Transverse colon (tissue), 4 donors: ENCODE results near the gene MPST. TPM values are rescaled to one million over a fixed set of nuclear protein-coding genes. Genes with fewer than 3 reads are reported as not detected.

Source experiments
- DNase-seq: peaks from one replicate; pipeline ENCODE4 v3.0.0-alpha.2; 2019
- H3K27ac ChIP-seq, 4 donors: fragments of 200-600 bp; sonication (generic); 2 replicates each; pipeline ENCODE4 v1.5.1; 2016 to 2018; ENCODE audit warnings: inconsistent platforms in 4 of 4
- H3K27me3 ChIP-seq: fragments of 200-600 bp; sonication (generic); 2 replicates; pipeline ENCODE4 v1.5.1; 2017; ENCODE audit warnings: inconsistent platforms
- H3K36me3 ChIP-seq, 4 donors: fragments of 200-600 bp; sonication (generic); 2 replicates each; pipeline ENCODE4 v1.5.1; 2017 to 2019; ENCODE audit warnings: inconsistent platforms in 4 of 4
- H3K4me1 ChIP-seq, 4 donors: fragments of 200-600 bp; sonication (generic); 2 replicates each; pipeline ENCODE4 v1.5.1; 2017 to 2020; ENCODE audit warnings: inconsistent platforms in 4 of 4
- H3K4me3 ChIP-seq, 4 donors: fragments of 200-600 bp; sonication (generic); 1 replicate in 1 of 4; 2 replicates in 3 of 4; pipeline versions ENCODE4 v1.5.1 to v1.6.1; 2017 to 2019; ENCODE audit warnings: inconsistent platforms in 4 of 4
- H3K9me3 ChIP-seq, 2 donors: fragments of 200-600 bp; sonication (generic); 2 replicates each; pipeline ENCODE4 v1.5.1; 2017 to 2019; ENCODE audit warnings: inconsistent platforms in 2 of 2
- CTCF ChIP-seq, 5 experiments: fragments of 200-600 bp in 3 of 5; fragments of 450-650 bp in 2 of 5; sonication (generic) in 3 of 5; IDR thresholded peaks; 1 replicate in 2 of 5; 2 replicates in 3 of 5; pipeline ENCODE4 v1.5.1; 2016 to 2017; ENCODE audit warnings: antibody characterized with exemption in 5 of 5, inconsistent platforms in 3 of 5, mild to moderate bottlenecking in 2 of 5, moderate library complexity in 1 of 5
- EP300 ChIP-seq: sonication (generic); formaldehyde crosslinking; IDR thresholded peaks from one replicate; pipeline ENCODE4 v1.6.1; 2017; ENCODE audit warnings: antibody characterized with exemption, low read depth
- POLR2A ChIP-seq: fragments of 450-650 bp; IDR thresholded peaks from one replicate; pipeline ENCODE4 v1.6.1; 2016; ENCODE audit warnings: antibody characterized with exemption, mild to moderate bottlenecking, moderate library complexity
- POLR2AphosphoS5 ChIP-seq, 3 donors: sonication (generic); formaldehyde crosslinking; IDR thresholded peaks; one replicate each; pipeline ENCODE4 v1.6.1; 2016; ENCODE audit warnings: antibody characterized with exemption in 3 of 3
- WGBS, 2 donors: methylation state at CpG; one replicate each; pipeline ENCODE4 v1.1.5; 2018; ENCODE audit warnings: low coverage in 1 of 2; 5-methylcytosine and 5-hydroxymethylcytosine counted together
- in situ Hi-C, 4 donors: fragments of 200-750 bp; cut with MboI; loops; one replicate each; pipeline versions ENCODE4 v1.15.0 to v1.15.1; 2017; ENCODE audit warnings: low sequenced_read_pairs in 3 of 4, low pct_ligation_motif_present in 1 of 4, low pct_unique_long_range_greater_than_20kb in 1 of 4
- intact Hi-C: fragments of 100-400 bp; cut with DNase I; formaldehyde crosslinking; loops from one replicate; pipeline ENCODE4 v1.15.1; 2023; ENCODE audit warnings: low total_unique reads
- total RNA-seq, 4 donors: library from RNA; depleted of rRNA; stranded (reverse); fragments of >200 nt; gene quantifications; one replicate each; pipeline ENCODE4 v1.1.0, GENCODE V29; 2016

Gene MPST
- total RNA-seq, 4 donors from 2014 or later, result 407 to 964 (median 541) TPM

- Histone ChIP-seq H3K4me1 (peaks cover 9 to 46% (median 25%) of the 10 kb centered on the region in 4 donors), H3K9me3 (no peaks in the 10 kb centered on the region), H3K27me3 (no peaks in the 10 kb centered on the region), H3K36me3 (peaks cover 0 to 16% (median 4%) of the 10 kb centered on the region in 4 donors), H3K27ac (peak overlapping the region; percentile 82 to 88 (median 86)), H3K4me3 (no peak overlapping the region)
- 83 to 100% methylated on average over 1 to 14 of the region's 14 CpGs for WGBS, 2 donors
- no peak for DNase-seq
- in situ Hi-C loops, result no loop called here
- intact Hi-C loops, result no loop called here
- no peak for TF ChIP-seq POLR2A
Observed at GRCh38 chr22:37030560-37031281, 11.2 kb downstream of the MPST start.

- H3K27me3 ChIP-seq, result peaks cover 2% of the 10 kb centered on the region
- DNase-seq, result no peak
- H3K4me3 ChIP-seq, result peak overlapping the region in 1 of 4 donors; percentile 23
- TF ChIP-seq EP300 (no peak), CTCF (IDR thresholded peaks at IDR 0.05) (no peak), POLR2AphosphoS5 (IDR thresholded peaks at IDR 0.05) (no peak), POLR2A (no peak)
- intact Hi-C loops (no loop called here), in situ Hi-C loops (no loop called here)
- H3K36me3 ChIP-seq, result peaks cover 0 to 13% (median 3%) of the 10 kb centered on the region in 4 donors
- H3K9me3 ChIP-seq, result no peaks in the 10 kb centered on the region
- H3K27ac ChIP-seq, result peak overlapping the region; percentile 82 to 88 (median 86)
- peaks cover 9 to 41% (median 25%) of the 10 kb centered on the region in 4 donors for H3K4me1 ChIP-seq
- 35 to 66% methylated on average over 2 of the region's 2 CpGs for WGBS, 2 donors
Observed at GRCh38 chr22:37032134-37032534, 12.6 kb downstream of the MPST start.

GRCh38 chr22:37032535-37033460, 13.3 kb downstream of the MPST start:
- H3K9me3 ChIP-seq, result no peaks in the 10 kb centered on the region
- H3K27me3 ChIP-seq, result peaks cover 7% of the 10 kb centered on the region
- peak overlapping the region in 1 of 4 donors; percentile 23 for H3K4me3 ChIP-seq
- peak; percentile 87 for DNase-seq
- peak overlapping the region; percentile 82 to 88 (median 86) for H3K27ac ChIP-seq
- in situ Hi-C loops (no loop called here), intact Hi-C loops (no loop called here)
- peak; percentile 62 for TF ChIP-seq POLR2A
- TF ChIP-seq EP300, result no peak
- TF ChIP-seq POLR2AphosphoS5 (IDR thresholded peaks at IDR 0.05), result peak in 2 of 3 donors; percentile 49 to 59
- TF ChIP-seq CTCF (IDR thresholded peaks at IDR 0.05), result no peak
- peaks cover 9 to 41% (median 25%) of the 10 kb centered on the region in 4 donors for H3K4me1 ChIP-seq
- whole genome bisulfite sequencing, 2 donors, result 51 to 62% methylated on average over 3 to 18 of the region's 18 CpGs
- peaks cover 0 to 12% (median under 1%) of the 10 kb centered on the region in 4 donors for H3K36me3 ChIP-seq

- in situ Hi-C loops, result no loop called here
- H3K4me1 ChIP-seq, result peaks cover 9 to 41% (median 25%) of the 10 kb centered on the region in 4 donors
- H3K27me3 ChIP-seq, result peaks cover 7% of the 10 kb centered on the region
- peak overlapping the region; percentile 82 to 88 (median 86) for H3K27ac ChIP-seq
- WGBS, 2 donors, result 55 to 75% methylated on average over 2 to 23 of the region's 23 CpGs
- no peaks in the 10 kb centered on the region for H3K9me3 ChIP-seq
- intact Hi-C loops, result no loop called here
- no peak overlapping the region for H3K4me3 ChIP-seq
- TF ChIP-seq POLR2A, result no peak
- no peak for TF ChIP-seq CTCF (IDR thresholded peaks at IDR 0.05)
- no peak for TF ChIP-seq EP300
- no peak for TF ChIP-seq POLR2AphosphoS5 (IDR thresholded peaks at IDR 0.05)
- DNase-seq, result peak; percentile 31
- peaks cover 0 to 12% (median 0%) of the 10 kb centered on the region in 4 donors for H3K36me3 ChIP-seq
Observed at GRCh38 chr22:37033605-37034430, 14.3 kb downstream of the MPST start.
